Measurements from ENCODE around the gene HYI.

GRCh38 chr1:43466403-43466802, 12.7 kb upstream of the HYI start:
- no peak for TF ChIP-seq ARNT (IDR thresholded peaks at IDR 0.05)
- no peak for TF ChIP-seq FOXA1 (IDR thresholded peaks at IDR 0.05)
- no peak for TF ChIP-seq ELF4 (IDR thresholded peaks at IDR 0.05)
- TF ChIP-seq SP1 (IDR thresholded peaks at IDR 0.05) = no peak
- TF ChIP-seq SUZ12 (IDR thresholded peaks at IDR 0.05) = no peak
- no peak for TF ChIP-seq ZNF384 (IDR thresholded peaks at IDR 0.05)
- no peak for TF ChIP-seq FOXM1 (IDR thresholded peaks at IDR 0.05; ENCODE audit: borderline replicate concordance)
- TF ChIP-seq HDGF (IDR thresholded peaks at IDR 0.05; ENCODE audit: borderline replicate concordance) = no peak
- no peak for TF ChIP-seq BHLHE40 (IDR thresholded peaks at IDR 0.05; ENCODE audit: borderline replicate concordance)
- TF ChIP-seq PKNOX1 (IDR thresholded peaks at IDR 0.05) = no peak
- no peak for TF ChIP-seq FOXK2 (IDR thresholded peaks at IDR 0.05)

Data from HEK293T (cell line).